ENCODE data around the gene FGGY.

DNA sequence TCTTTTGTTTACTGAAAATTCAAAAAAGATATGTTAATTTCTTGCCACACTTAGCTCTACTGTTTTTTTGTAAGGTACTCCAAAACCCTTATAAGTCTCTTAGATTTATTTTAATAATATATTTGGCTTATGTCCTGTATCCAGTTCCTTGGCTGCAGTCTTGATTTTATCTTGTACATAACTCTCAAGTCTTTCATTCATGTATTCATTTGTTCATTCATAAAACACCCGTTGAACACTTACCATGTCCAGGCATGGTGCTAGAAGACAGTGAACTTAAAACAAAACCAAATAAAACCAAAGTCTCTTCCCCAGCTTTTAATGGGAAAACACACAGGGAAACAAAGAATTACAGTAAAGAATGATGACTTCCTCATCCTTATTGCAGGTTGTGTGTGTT lies 215.8 kb downstream of the FGGY start:
- TF ChIP-seq, protein P1, sequence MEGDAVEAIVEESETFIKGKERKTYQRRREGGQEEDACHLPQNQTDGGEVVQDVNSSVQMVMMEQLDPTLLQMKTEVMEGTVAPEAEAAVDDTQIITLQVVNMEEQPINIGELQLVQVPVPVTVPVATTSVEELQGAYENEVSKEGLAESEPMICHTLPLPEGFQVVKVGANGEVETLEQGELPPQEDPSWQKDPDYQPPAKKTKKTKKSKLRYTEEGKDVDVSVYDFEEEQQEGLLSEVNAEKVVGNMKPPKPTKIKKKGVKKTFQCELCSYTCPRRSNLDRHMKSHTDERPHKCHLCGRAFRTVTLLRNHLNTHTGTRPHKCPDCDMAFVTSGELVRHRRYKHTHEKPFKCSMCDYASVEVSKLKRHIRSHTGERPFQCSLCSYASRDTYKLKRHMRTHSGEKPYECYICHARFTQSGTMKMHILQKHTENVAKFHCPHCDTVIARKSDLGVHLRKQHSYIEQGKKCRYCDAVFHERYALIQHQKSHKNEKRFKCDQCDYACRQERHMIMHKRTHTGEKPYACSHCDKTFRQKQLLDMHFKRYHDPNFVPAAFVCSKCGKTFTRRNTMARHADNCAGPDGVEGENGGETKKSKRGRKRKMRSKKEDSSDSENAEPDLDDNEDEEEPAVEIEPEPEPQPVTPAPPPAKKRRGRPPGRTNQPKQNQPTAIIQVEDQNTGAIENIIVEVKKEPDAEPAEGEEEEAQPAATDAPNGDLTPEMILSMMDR (conservative IDR thresholded peaks at IDR 0.05): no peak
- no peak for TF ChIP-seq EZH2 (IDR thresholded peaks at IDR 0.05; ENCODE audit: low read depth)
